ENCODE data around the gene SLC8A3.

GRCh38 chr14:70152081-70152480, 36.7 kb downstream of the SLC8A3 start:
- TF ChIP-seq YY1 (IDR thresholded peaks at IDR 0.05; ENCODE audit: insufficient read depth, insufficient read length) (no peak), ZNF274 (IDR thresholded peaks at IDR 0.05; ENCODE audit: low read depth, low read length) (no peak), SUZ12 (IDR thresholded peaks at IDR 0.05; ENCODE audit: extremely low read depth, insufficient read depth, insufficient read length) (no peak)
